ENCODE measurements around the gene USP53. TPM values are rescaled to one million over a fixed set of nuclear protein-coding genes. Genes with fewer than 3 reads are reported as not detected.

Gene USP53
- total RNA-seq, 1 donor from 2014 or later, result 26.5 TPM

- Mint-ChIP-seq H3K27me3 (ENCODE audit: low read depth) (no peaks in the 10 kb centered on the region), H3K36me3 (peaks cover 23% of the 10 kb centered on the region), H3K4me1 (peaks cover 23% of the 10 kb centered on the region), H3K4me3 (no peak overlapping the region), H3K27ac (no peak overlapping the region), H3K9me3 (peaks cover 8% of the 10 kb centered on the region)
- TF ChIP-seq CTCF (IDR thresholded peaks at IDR 0.05; ENCODE audit: unreplicated experiment), result no peak
- DNase-seq (ENCODE audit: low spot score in 2 of 2, unreplicated experiment in 2 of 2), result no peak
Observed at GRCh38 chr4:119296356-119296755, 83.8 kb downstream of the USP53 start.

- Mint-ChIP-seq H3K36me3 (peaks cover 23% of the 10 kb centered on the region), H3K4me1 (peaks cover 23% of the 10 kb centered on the region), H3K9me3 (peaks cover 8% of the 10 kb centered on the region), H3K4me3 (peak overlapping the region; percentile 91), H3K27ac (peak overlapping the region; percentile 98), H3K27me3 (ENCODE audit: low read depth) (no peaks in the 10 kb centered on the region)
- TF ChIP-seq CTCF (IDR thresholded peaks at IDR 0.05; ENCODE audit: unreplicated experiment), result no peak
- no peak for DNase-seq (ENCODE audit: low spot score in 2 of 2, unreplicated experiment in 2 of 2)
Observed at GRCh38 chr4:119297795-119298194, 85.3 kb downstream of the USP53 start.

GRCh38 chr4:119299260-119299671, 86.8 kb downstream of the USP53 start:
- H3K27me3 Mint-ChIP-seq (ENCODE audit: low read depth), result no peaks in the 10 kb centered on the region
- no peak for TF ChIP-seq CTCF (IDR thresholded peaks at IDR 0.05; ENCODE audit: unreplicated experiment)
- H3K9me3 Mint-ChIP-seq, result peaks cover 8% of the 10 kb centered on the region
- H3K27ac Mint-ChIP-seq, result peak overlapping the region; percentile 98
- H3K36me3 Mint-ChIP-seq, result peaks cover 23% of the 10 kb centered on the region
- peak overlapping the region; percentile 91 for H3K4me3 Mint-ChIP-seq
- H3K4me1 Mint-ChIP-seq, result peaks cover 26% of the 10 kb centered on the region
- no peak for DNase-seq (ENCODE audit: low spot score in 2 of 2, unreplicated experiment in 2 of 2)

GRCh38 chr4:119299741-119300100, 87.2 kb downstream of the USP53 start:
- peak overlapping the region; percentile 98 for H3K27ac Mint-ChIP-seq
- peaks cover 26% of the 10 kb centered on the region for H3K4me1 Mint-ChIP-seq
- peaks cover 23% of the 10 kb centered on the region for H3K36me3 Mint-ChIP-seq
- peaks cover 8% of the 10 kb centered on the region for H3K9me3 Mint-ChIP-seq
- no peak for DNase-seq (ENCODE audit: low spot score in 2 of 2, unreplicated experiment in 2 of 2)
- H3K4me3 Mint-ChIP-seq, result peak overlapping the region; percentile 91
- TF ChIP-seq CTCF (IDR thresholded peaks at IDR 0.05; ENCODE audit: unreplicated experiment), result no peak
- no peaks in the 10 kb centered on the region for H3K27me3 Mint-ChIP-seq (ENCODE audit: low read depth)

- Mint-ChIP-seq H3K9me3 (peaks cover 8% of the 10 kb centered on the region), H3K4me1 (peaks cover 26% of the 10 kb centered on the region), H3K4me3 (peak overlapping the region; percentile 91), H3K27ac (peak overlapping the region; percentile 98), H3K27me3 (ENCODE audit: low read depth) (no peaks in the 10 kb centered on the region), H3K36me3 (peaks cover 23% of the 10 kb centered on the region)
- peak; percentile 82 to 92 for DNase-seq (ENCODE audit: low spot score in 2 of 2, unreplicated experiment in 2 of 2)
- peak; percentile 18 for TF ChIP-seq CTCF (IDR thresholded peaks at IDR 0.05; ENCODE audit: unreplicated experiment)
Observed at GRCh38 chr4:119300101-119300978, 87.8 kb downstream of the USP53 start.
